Measurements from ENCODE around the gene MYO5B. TPM values are rescaled to one million over a fixed set of nuclear protein-coding genes. Genes with fewer than 3 reads are reported as not detected.

The MYO5B gene
- total RNA-seq, 1 experiment from 2014 or later = 0.66 TPM

GRCh38 chr18:49878015-49878414 is 316.9 kb downstream of the MYO5B start:
- DNase-seq (ENCODE audit: low read depth, low spot score) = no peak
- in situ Hi-C loops (cut with HindIII; ENCODE audit: low pct_unique_long_range_greater_than_20kb, low sequenced_read_pairs) = no loop called here

- in situ Hi-C loops (cut with HindIII; ENCODE audit: low pct_unique_long_range_greater_than_20kb, low sequenced_read_pairs) = no loop called here
- DNase-seq (ENCODE audit: low read depth, low spot score) = no peak
Observed at GRCh38 chr18:49876536-49876935, 318.4 kb downstream of the MYO5B start.

- no peak for DNase-seq (ENCODE audit: low read depth, low spot score)
- in situ Hi-C loops (cut with HindIII; ENCODE audit: low pct_unique_long_range_greater_than_20kb, low sequenced_read_pairs) = no loop called here
Observed at GRCh38 chr18:49875783-49876182, 319.2 kb downstream of the MYO5B start.

GRCh38 chr18:49875155-49875554 is 319.8 kb downstream of the MYO5B start:
- in situ Hi-C loops (cut with HindIII; ENCODE audit: low pct_unique_long_range_greater_than_20kb, low sequenced_read_pairs) = no loop called here

GRCh38 chr18:49874238-49874637 is 320.7 kb downstream of the MYO5B start:
- DNase-seq (ENCODE audit: low read depth, low spot score) = no peak
- in situ Hi-C loops (cut with HindIII; ENCODE audit: low pct_unique_long_range_greater_than_20kb, low sequenced_read_pairs) = no loop called here

More at GRCh38 chr18:49875155-49875554, 319.8 kb downstream of the MYO5B start:
- DNase-seq (ENCODE audit: low read depth, low spot score) = no peak

- in situ Hi-C loops (cut with HindIII; ENCODE audit: low pct_unique_long_range_greater_than_20kb, low sequenced_read_pairs) = no loop called here
- no peak for DNase-seq (ENCODE audit: low read depth, low spot score)
Observed at GRCh38 chr18:49869354-49869753, 325.6 kb downstream of the MYO5B start.

GRCh38 chr18:49866680-49867079 is 328.3 kb downstream of the MYO5B start:
- in situ Hi-C loops (cut with HindIII; ENCODE audit: low pct_unique_long_range_greater_than_20kb, low sequenced_read_pairs) = no loop called here

GRCh38 chr18:49865401-49865800 is 329.5 kb downstream of the MYO5B start:
- no peak for DNase-seq (ENCODE audit: low read depth, low spot score)
- in situ Hi-C loops (cut with HindIII; ENCODE audit: low pct_unique_long_range_greater_than_20kb, low sequenced_read_pairs) = no loop called here

More at GRCh38 chr18:49866680-49867079, 328.3 kb downstream of the MYO5B start:
- DNase-seq (ENCODE audit: low read depth, low spot score) = no peak

GRCh38 chr18:49863769-49864621 is 331.0 kb downstream of the MYO5B start:
- DNase-seq (ENCODE audit: low read depth, low spot score) = peak; percentile 36
- in situ Hi-C loops (cut with HindIII; ENCODE audit: low pct_unique_long_range_greater_than_20kb, low sequenced_read_pairs) = no loop called here

GRCh38 chr18:49862656-49863385 is 332.1 kb downstream of the MYO5B start:
- DNase-seq (ENCODE audit: low read depth, low spot score) = no peak
- in situ Hi-C loops (cut with HindIII; ENCODE audit: low pct_unique_long_range_greater_than_20kb, low sequenced_read_pairs) = no loop called here

GRCh38 chr18:49861659-49862058 is 333.3 kb downstream of the MYO5B start:
- peak; percentile 14 for DNase-seq (ENCODE audit: low read depth, low spot score)
- in situ Hi-C loops (cut with HindIII; ENCODE audit: low pct_unique_long_range_greater_than_20kb, low sequenced_read_pairs) = no loop called here

- in situ Hi-C loops (cut with HindIII; ENCODE audit: low pct_unique_long_range_greater_than_20kb, low sequenced_read_pairs) = no loop called here
- DNase-seq (ENCODE audit: low read depth, low spot score) = no peak
Observed at GRCh38 chr18:49859725-49860124, 335.2 kb downstream of the MYO5B start.

GRCh38 chr18:49859021-49859359 is 336.0 kb downstream of the MYO5B start:
- no peak for DNase-seq (ENCODE audit: low read depth, low spot score)
- in situ Hi-C loops (cut with HindIII; ENCODE audit: low pct_unique_long_range_greater_than_20kb, low sequenced_read_pairs) = no loop called here

GRCh38 chr18:49858309-49859020 is 336.5 kb downstream of the MYO5B start:
- in situ Hi-C loops (cut with HindIII; ENCODE audit: low pct_unique_long_range_greater_than_20kb, low sequenced_read_pairs) = no loop called here
- peak; percentile 59 for DNase-seq (ENCODE audit: low read depth, low spot score)

GRCh38 chr18:49857708-49858107 is 337.2 kb downstream of the MYO5B start:
- no peak for DNase-seq (ENCODE audit: low read depth, low spot score)
- in situ Hi-C loops (cut with HindIII; ENCODE audit: low pct_unique_long_range_greater_than_20kb, low sequenced_read_pairs) = no loop called here

GRCh38 chr18:49856496-49856895 is 338.5 kb downstream of the MYO5B start:
- no peak for DNase-seq (ENCODE audit: low read depth, low spot score)
- in situ Hi-C loops (cut with HindIII; ENCODE audit: low pct_unique_long_range_greater_than_20kb, low sequenced_read_pairs) = no loop called here

- DNase-seq (ENCODE audit: low read depth, low spot score) = no peak
- in situ Hi-C loops (cut with HindIII; ENCODE audit: low pct_unique_long_range_greater_than_20kb, low sequenced_read_pairs) = no loop called here
Observed at GRCh38 chr18:49855711-49856415, 339.1 kb downstream of the MYO5B start.

- in situ Hi-C loops (cut with HindIII; ENCODE audit: low pct_unique_long_range_greater_than_20kb, low sequenced_read_pairs) = no loop called here
- no peak for DNase-seq (ENCODE audit: low read depth, low spot score)
Observed at GRCh38 chr18:49854681-49855080, 340.3 kb downstream of the MYO5B start.

All from SK-MEL-5 (cell line).